HG03196 (cell line): Measurements from ENCODE around the gene BRSK2.
"Not testable (repeated sequence)": the region's sequence is repeated elsewhere in the genome, so short reads cannot be mapped to it uniquely, and the experiment has no call there.

Experiments
- ATAC-seq: cut with Tn5 transposase; IDR thresholded peaks from one replicate; pipeline ENCODE4 v1.9.1; 2021; ENCODE audit not compliant: unreplicated experiment

The BRSK2 gene

DNA sequence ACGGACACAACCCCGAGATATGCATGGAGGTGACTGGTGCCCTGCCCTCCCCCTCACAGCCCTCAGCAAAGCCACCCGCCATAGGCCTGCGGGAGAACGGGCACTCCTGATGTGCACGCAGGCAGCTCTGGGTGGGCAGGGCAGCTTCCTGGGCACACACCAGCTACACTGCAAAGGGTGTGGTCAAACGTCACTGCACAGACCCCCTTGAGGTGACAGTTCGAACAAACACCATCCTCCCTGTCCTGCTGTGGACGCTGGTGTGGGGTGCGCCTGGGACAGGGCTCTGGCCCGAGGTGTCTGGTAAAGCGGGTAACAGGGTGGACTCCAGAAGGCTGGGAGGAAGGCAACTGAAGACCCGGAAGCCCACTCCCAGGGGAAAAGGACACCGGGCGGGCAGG lies 118.8 kb downstream of the BRSK2 start:
- ATAC-seq: no peak

- ATAC-seq: no peak
These were observed 119.3 kb downstream of the BRSK2 start for GRCh38 chr11:1508986-1509385.

DNA sequence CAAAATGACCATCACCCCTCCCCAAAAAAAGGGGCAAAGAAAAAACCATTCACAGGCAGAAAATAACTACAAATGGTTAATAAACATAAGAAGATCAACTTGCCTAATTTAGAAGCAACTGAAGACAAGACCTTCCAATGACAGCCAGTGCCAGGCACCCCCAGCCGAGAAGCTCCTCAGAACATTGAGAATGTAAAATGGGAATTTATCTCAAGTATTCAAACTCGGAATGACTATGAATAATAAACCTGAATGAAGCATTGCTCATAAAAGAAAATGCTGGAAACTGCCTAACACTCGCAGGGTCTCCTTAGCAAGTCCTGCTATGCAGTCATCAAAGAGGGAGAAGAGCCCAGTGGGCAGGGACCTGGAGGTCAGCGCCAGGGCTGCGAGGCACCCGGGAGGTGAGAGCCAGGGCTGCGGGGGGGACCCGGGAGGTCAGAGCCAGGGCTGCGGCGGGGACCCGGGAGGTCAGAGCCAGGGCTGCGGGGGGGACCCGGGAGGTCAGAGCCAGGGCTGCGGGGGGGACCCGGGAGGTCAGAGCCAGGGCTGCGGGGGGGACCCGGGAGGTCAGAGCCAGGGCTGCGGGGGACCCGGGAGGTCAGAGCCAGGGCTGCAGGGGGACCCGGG lies 120.0 kb downstream of the BRSK2 start:
- ATAC-seq: no peak

DNA sequence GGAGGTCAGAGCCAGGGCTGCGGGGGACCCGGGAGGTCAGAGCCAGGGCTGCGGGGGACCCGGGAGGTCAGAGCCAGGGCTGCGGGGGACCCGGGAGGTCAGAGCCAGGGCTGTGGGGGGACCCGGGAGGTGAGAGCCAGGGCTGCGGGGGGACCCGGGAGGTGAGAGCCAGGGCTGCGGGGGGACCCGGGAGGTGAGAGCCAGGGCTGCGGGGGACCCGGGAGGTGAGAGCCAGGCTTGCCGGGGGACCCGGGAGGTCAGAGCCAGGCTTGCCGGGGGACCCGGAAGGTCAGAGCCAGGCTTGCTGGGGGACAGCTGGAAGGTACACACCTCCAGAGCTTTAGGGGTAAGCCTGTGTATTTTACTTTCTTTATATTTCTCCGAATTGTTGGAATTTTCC lies 120.6 kb downstream of the BRSK2 start:
- ATAC-seq: not testable (repeated sequence)

DNA sequence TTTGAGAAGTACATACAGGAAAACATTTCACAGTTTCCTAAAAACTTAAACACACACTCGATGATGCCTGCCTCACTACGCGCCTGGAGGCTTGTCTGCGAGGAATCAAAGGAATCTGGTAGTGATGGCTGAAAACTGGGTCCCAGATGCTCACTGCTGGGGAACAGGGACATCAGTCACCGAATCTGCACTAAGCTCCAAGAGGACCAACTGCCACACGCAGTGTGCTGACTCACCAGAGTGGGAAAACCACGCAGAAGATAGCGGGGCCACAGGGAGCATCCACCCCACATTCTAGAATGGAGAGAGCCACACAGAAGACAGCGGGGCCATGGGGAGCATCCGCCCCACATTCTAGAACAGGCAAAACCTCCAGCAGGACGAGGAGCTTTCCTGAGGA lies 121.2 kb downstream of the BRSK2 start:
- ATAC-seq: no peak

- ATAC-seq: no peak
These were observed 122.3 kb downstream of the BRSK2 start for GRCh38 chr11:1511937-1512496.
